ENCODE results near the gene IKZF5.

The IKZF5 gene

DNA sequence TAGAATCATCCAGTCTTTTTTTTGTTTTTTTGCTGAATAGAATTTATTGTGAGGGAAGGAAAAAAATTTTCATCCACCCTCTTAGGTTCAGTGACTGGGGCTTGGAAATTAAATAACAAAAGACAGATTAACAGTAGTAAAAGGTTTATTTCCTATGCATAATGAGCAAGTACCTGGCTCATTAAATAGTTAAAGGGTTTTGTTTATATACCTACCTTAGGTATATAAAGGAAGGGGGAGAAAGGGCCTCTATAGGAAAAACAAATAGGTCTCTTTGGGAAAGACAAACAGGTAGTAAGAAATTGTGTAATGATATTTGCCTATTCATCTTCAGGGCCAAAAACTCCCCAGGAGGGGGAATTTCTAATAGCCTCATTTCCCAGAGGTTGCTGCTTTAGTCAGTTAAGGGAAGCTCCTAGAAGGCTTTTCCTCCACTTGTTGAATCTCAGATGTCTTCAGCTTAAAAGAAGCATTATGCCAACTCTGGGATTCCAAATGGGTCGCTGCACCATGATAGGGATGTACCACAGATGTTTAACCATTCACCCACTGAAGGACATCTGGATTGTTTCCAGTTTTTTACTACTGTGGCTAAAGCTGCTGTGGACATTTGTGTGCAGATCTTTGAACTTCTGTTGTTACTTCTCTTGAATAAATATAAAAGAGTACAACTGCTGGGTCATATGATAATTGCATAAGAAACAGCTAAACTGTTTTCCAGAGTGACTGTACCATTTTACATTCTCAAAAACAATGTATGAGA, 11.5 kb upstream of the IKZF5 start:
- no peaks in the 10 kb centered on the region for H3K27me3 ChIP-seq (replicated peaks; ENCODE audit: control insufficient read depth, insufficient read depth, low read length)
- TF ChIP-seq, protein P1, sequence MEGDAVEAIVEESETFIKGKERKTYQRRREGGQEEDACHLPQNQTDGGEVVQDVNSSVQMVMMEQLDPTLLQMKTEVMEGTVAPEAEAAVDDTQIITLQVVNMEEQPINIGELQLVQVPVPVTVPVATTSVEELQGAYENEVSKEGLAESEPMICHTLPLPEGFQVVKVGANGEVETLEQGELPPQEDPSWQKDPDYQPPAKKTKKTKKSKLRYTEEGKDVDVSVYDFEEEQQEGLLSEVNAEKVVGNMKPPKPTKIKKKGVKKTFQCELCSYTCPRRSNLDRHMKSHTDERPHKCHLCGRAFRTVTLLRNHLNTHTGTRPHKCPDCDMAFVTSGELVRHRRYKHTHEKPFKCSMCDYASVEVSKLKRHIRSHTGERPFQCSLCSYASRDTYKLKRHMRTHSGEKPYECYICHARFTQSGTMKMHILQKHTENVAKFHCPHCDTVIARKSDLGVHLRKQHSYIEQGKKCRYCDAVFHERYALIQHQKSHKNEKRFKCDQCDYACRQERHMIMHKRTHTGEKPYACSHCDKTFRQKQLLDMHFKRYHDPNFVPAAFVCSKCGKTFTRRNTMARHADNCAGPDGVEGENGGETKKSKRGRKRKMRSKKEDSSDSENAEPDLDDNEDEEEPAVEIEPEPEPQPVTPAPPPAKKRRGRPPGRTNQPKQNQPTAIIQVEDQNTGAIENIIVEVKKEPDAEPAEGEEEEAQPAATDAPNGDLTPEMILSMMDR (IDR thresholded peaks at IDR 0.05; ENCODE audit: insufficient read depth, low read length, poor library complexity, severe bottlenecking) = no peak
- no peaks in the 10 kb centered on the region for H3K36me3 ChIP-seq (ENCODE audit: control insufficient read depth, insufficient read depth, low read length)
- no peak overlapping the region for H3K4me3 ChIP-seq (replicated peaks; ENCODE audit: low read depth, low read length)
- no peak for DNase-seq (ENCODE audit: extremely low read depth, insufficient read length)

DNA sequence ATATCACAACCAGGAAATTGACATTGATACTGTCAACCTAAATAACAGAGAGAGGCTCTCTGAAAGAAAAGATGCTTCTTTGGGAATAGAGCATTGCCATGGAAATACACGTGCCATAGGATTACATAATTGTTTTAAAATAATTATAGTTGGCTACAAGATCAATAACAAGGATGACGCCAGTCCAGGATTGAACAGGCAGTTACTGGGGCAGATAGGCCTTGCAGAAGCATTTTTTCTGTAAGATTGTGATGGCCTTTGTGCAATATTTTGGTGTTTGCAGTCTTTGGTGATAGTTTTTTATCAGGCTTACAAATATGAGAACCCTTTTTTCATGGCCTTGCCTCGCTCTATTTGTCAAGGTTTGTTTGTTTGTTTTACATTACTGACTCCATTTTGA, 10.7 kb upstream of the IKZF5 start:
- TF ChIP-seq, protein P1 (IDR thresholded peaks at IDR 0.05; ENCODE audit: insufficient read depth, low read length, poor library complexity, severe bottlenecking) = no peak

DNA sequence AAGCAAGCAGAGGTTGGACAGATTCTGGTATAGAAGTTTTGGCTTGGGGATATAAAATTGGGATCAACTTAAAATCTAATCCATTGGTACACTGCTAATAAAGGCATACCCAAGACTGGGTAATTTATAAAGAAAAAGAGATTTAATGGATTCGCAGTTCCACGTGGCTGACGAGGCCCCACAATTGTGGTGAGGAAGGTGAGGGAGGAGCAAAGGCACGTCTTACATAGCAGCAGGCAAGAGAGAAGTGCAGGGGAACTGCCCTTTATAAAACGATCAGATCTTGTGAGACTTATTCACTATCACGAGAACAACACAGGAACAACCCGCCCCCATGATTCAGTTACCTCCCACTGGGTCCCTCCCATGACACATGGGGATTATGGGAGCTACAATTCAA, 9.9 kb upstream of the IKZF5 start:
- Histone ChIP-seq H3K36me3 (ENCODE audit: control insufficient read depth, insufficient read depth, low read length) (no peaks in the 10 kb centered on the region), H3K27me3 (replicated peaks; ENCODE audit: control insufficient read depth, insufficient read depth, low read length) (no peaks in the 10 kb centered on the region), H3K4me3 (replicated peaks; ENCODE audit: low read depth, low read length) (no peak overlapping the region)
- DNase-seq (ENCODE audit: extremely low read depth, insufficient read length) = no peak
- TF ChIP-seq, protein P1 (IDR thresholded peaks at IDR 0.05; ENCODE audit: insufficient read depth, low read length, poor library complexity, severe bottlenecking) = no peak

More for the DNA sequence above, 10.7 kb upstream of the IKZF5 start:
- H3K4me3 ChIP-seq (replicated peaks; ENCODE audit: low read depth, low read length) = no peak overlapping the region
- DNase-seq (ENCODE audit: extremely low read depth, insufficient read length) = no peak
- H3K36me3 ChIP-seq (ENCODE audit: control insufficient read depth, insufficient read depth, low read length) = no peaks in the 10 kb centered on the region
- no peaks in the 10 kb centered on the region for H3K27me3 ChIP-seq (replicated peaks; ENCODE audit: control insufficient read depth, insufficient read depth, low read length)

DNA sequence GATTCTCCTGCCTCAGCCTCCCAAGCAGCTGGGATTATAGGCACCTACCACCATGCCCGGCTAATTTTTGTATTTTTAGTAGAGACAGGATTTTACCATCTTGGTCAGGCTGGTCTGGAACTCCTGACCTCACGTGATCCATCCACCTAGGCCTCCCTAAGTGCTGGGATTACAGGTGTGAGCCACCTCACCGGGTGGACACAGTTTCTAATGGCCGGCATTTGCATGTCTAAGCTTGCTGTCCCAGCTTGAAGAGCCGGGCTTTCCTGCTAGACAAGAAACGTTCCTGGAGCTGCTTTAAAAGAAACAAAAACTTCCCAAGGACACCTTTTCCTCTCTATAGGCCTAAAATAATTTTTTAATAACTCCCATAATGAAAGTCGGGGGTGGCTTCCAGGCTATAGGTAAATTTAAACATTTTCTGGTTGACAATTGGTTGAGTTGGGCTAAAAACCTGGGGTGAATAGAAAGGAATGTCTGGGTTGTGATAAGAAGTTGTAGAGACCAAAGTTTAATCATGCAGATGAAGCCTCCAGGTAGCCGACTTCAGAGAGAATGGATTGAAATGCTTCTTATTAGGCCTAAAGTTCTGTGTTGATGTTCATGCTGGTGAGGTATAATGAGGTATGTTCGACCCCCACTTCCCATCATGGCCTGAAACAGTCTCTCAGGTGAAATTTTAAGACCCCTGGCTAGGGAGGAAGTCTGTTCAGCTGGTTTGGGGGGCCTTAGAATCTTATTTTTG, 9.0 kb upstream of the IKZF5 start:
- Histone ChIP-seq H3K36me3 (ENCODE audit: control insufficient read depth, insufficient read depth, low read length) (no peaks in the 10 kb centered on the region), H3K27me3 (replicated peaks; ENCODE audit: control insufficient read depth, insufficient read depth, low read length) (no peaks in the 10 kb centered on the region), H3K4me3 (replicated peaks; ENCODE audit: low read depth, low read length) (no peak overlapping the region)
- DNase-seq (ENCODE audit: extremely low read depth, insufficient read length) = no peak
- TF ChIP-seq, protein P1 (IDR thresholded peaks at IDR 0.05; ENCODE audit: insufficient read depth, low read length, poor library complexity, severe bottlenecking) = no peak

DNA sequence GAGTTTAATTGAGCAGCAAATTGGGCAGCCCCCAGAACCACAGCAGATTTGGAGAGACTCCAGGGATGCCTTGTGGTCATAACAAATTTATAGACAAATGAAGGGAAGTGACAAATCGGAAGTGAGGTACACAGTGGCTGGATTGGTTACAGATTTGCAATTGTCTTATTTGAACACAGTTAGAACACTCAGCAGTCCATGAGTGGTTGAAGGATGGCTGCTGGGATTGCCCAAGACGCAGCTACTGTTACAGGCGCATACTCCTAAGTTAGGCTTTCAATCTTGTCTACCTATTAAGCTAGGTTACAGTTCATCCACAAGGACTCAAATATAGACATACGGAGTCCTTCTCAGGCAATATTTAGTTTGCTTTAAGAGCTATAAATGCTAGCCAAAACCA, 7.6 kb upstream of the IKZF5 start:
- no peak overlapping the region for H3K4me3 ChIP-seq (replicated peaks; ENCODE audit: low read depth, low read length)
- no peaks in the 10 kb centered on the region for H3K27me3 ChIP-seq (replicated peaks; ENCODE audit: control insufficient read depth, insufficient read depth, low read length)
- H3K36me3 ChIP-seq (ENCODE audit: control insufficient read depth, insufficient read depth, low read length) = no peaks in the 10 kb centered on the region
- TF ChIP-seq, protein P1 (IDR thresholded peaks at IDR 0.05; ENCODE audit: insufficient read depth, low read length, poor library complexity, severe bottlenecking) = no peak
- DNase-seq (ENCODE audit: extremely low read depth, insufficient read length) = no peak

Measured in GM06990 (cell line).